Uterus (tissue), 2 donors: ENCODE measurements around the gene RCAN1.

Experiments used
- CTCF ChIP-seq, 4 experiments: fragments of 200-600 bp in 2 of 4; fragments of 450-650 bp in 2 of 4; sonication (generic) in 2 of 4; IDR thresholded peaks; one replicate each; pipeline ENCODE4 v1.5.1; 2016 to 2019; ENCODE audit warnings: antibody characterized with exemption in 4 of 4, mild to moderate bottlenecking in 2 of 4, moderate library complexity in 1 of 4
- POLR2A ChIP-seq, 2 donors: fragments of 450-650 bp; IDR thresholded peaks; one replicate each; pipeline ENCODE4 v1.6.1; 2016; ENCODE audit warnings: antibody characterized with exemption in 2 of 2, mild to moderate bottlenecking in 1 of 2, moderate library complexity in 1 of 2

GRCh38 chr21:34593423-34593822 is 21.5 kb downstream of the RCAN1 start:
- no peak for TF ChIP-seq CTCF (IDR thresholded peaks at IDR 0.05)
- no peak for TF ChIP-seq POLR2A (IDR thresholded peaks at IDR 0.05)
